GM23338 (cell line): ENCODE data around the gene RNU5B-1. TPM values are rescaled to one million over a fixed set of nuclear protein-coding genes. Genes with fewer than 3 reads are reported as not detected.

Experiments
- ATAC-seq: fragments of 200-7000 bp; cut with Tn5 transposase; 3 replicates; pipeline ENCODE4 v1.9.1; 2020
- DNase-seq: peaks from one replicate; pipeline ENCODE4 v3.0.0-alpha.2; 2015; ENCODE audit warnings: low spot score
- H2AFZ ChIP-seq: fragments of 200-600 bp; sonication (generic); 2 replicates; pipeline ENCODE4 v1.8.0; 2016; ENCODE audit warnings: antibody characterized with exemption, mild to moderate bottlenecking, moderate library complexity
- H3F3A ChIP-seq: fragments of 200-600 bp; sonication (generic); replicated peaks from 2 replicates; pipeline ENCODE4 v1.8.0; 2017; ENCODE audit warnings: antibody characterized with exemption, mixed run types, low read depth
- H3K27ac ChIP-seq: fragments of 200-600 bp; sonication (generic); 2 replicates; pipeline ENCODE4 v1.6.1; 2016; ENCODE audit warnings: low read depth
- H3K27me3 ChIP-seq: fragments of 200-600 bp; sonication (generic); 2 replicates; pipeline ENCODE4 v1.8.0; 2016; ENCODE audit warnings: mild to moderate bottlenecking, mixed run types, moderate library complexity; ENCODE audit not compliant: insufficient read depth
- H3K36me3 ChIP-seq: fragments of 200-600 bp; sonication (generic); 2 replicates; pipeline ENCODE4 v1.8.0; 2016; ENCODE audit warnings: mild to moderate bottlenecking; ENCODE audit not compliant: insufficient read depth
- H3K4me1 ChIP-seq: fragments of 200-600 bp; sonication (generic); 2 replicates; pipeline ENCODE4 v1.8.0; 2016; ENCODE audit warnings: mild to moderate bottlenecking, moderate library complexity; ENCODE audit not compliant: insufficient read depth
- H3K4me2 ChIP-seq: fragments of 200-600 bp; sonication (generic); 2 replicates; pipeline ENCODE4 v1.7.1; 2017; ENCODE audit warnings: mixed run types
- H3K4me3 ChIP-seq: fragments of 200-600 bp; sonication (generic); 2 replicates; pipeline ENCODE4 v1.6.1; 2016; ENCODE audit warnings: mixed run types
- H3K79me2 ChIP-seq: fragments of 200-600 bp; sonication (generic); replicated peaks from 2 replicates; pipeline ENCODE4 v1.8.0; 2017; ENCODE audit warnings: mild to moderate bottlenecking; ENCODE audit not compliant: insufficient read depth
- H3K9me2 ChIP-seq: fragments of 200-600 bp; sonication (generic); 2 replicates; pipeline ENCODE4 v1.8.0; 2017; ENCODE audit not compliant: insufficient read depth
- H4K20me1 ChIP-seq: fragments of 200-600 bp; sonication (generic); replicated peaks from 2 replicates; pipeline ENCODE4 v1.8.0; 2017; ENCODE audit warnings: mild to moderate bottlenecking; ENCODE audit not compliant: insufficient read depth
- H3K27ac Mint-ChIP-seq: 2 replicates; pipeline ENCODE4 v1.8.0; 2020; ENCODE audit warnings: inconsistent platforms, mild to moderate bottlenecking, moderate library complexity, mixed read lengths
- H3K27me3 Mint-ChIP-seq: 3 replicates; pipeline ENCODE4 v1.8.0; 2022; ENCODE audit warnings: low read depth, mild to moderate bottlenecking, moderate library complexity, mixed read lengths, inconsistent platforms; ENCODE audit not compliant: insufficient read depth, poor library complexity
- H3K36me3 Mint-ChIP-seq: 3 replicates; pipeline ENCODE4 v1.8.0; 2021; ENCODE audit warnings: low read depth, mild to moderate bottlenecking, inconsistent platforms, moderate library complexity, mixed read lengths
- H3K4me1 Mint-ChIP-seq: 3 replicates; pipeline ENCODE4 v1.8.0; 2020; ENCODE audit warnings: mild to moderate bottlenecking, inconsistent platforms, mixed read lengths
- H3K4me3 Mint-ChIP-seq: 3 replicates; pipeline ENCODE4 v1.8.0; 2021; ENCODE audit warnings: moderate library complexity, mild to moderate bottlenecking, inconsistent platforms, mixed read lengths
- H3K9me3 Mint-ChIP-seq: 3 replicates; pipeline ENCODE4 v1.8.0; 2020; ENCODE audit warnings: moderate library complexity, mild to moderate bottlenecking, inconsistent platforms, mixed read lengths
- CREB1 ChIP-seq: fragments of 250-450 bp; sonication (Bioruptor Pico); IDR thresholded peaks from 2 replicates; pipeline ENCODE4 v1.5.0; 2020; ENCODE audit warnings: low read depth, mild to moderate bottlenecking, moderate library complexity
- EZH2 ChIP-seq: fragments of 200-600 bp; sonication (generic); IDR thresholded peaks from one replicate; pipeline ENCODE4 v1.8.0; 2017; ENCODE audit warnings: antibody characterized with exemption, mild to moderate bottlenecking, low read depth; ENCODE audit not compliant: unreplicated experiment
- EZH2phosphoT487 ChIP-seq: fragments of 200-600 bp; sonication (generic); IDR thresholded peaks from one replicate; pipeline ENCODE4 v1.8.1; 2018; ENCODE audit warnings: antibody characterized with exemption; ENCODE audit not compliant: unreplicated experiment
- JUNB ChIP-seq: IDR thresholded peaks from one replicate; pipeline ENCODE4 v1.6.1; 2016; ENCODE audit warnings: antibody characterized with exemption; ENCODE audit not compliant: unreplicated experiment
- STAT1 ChIP-seq: IDR thresholded peaks from one replicate; pipeline ENCODE4 v1.6.1; 2016; ENCODE audit warnings: antibody characterized with exemption; ENCODE audit not compliant: unreplicated experiment
- ZNF114 ChIP-seq: fragments of 250-450 bp; sonication (Bioruptor Pico); IDR thresholded peaks from 2 replicates; pipeline ENCODE4 v1.5.0; 2020; ENCODE audit warnings: mild to moderate bottlenecking, moderate library complexity
- ZNF331 ChIP-seq: fragments of 250-450 bp; sonication (Bioruptor Pico); IDR thresholded peaks from 2 replicates; pipeline ENCODE4 v1.5.0; 2020; ENCODE audit warnings: low read depth, mild to moderate bottlenecking, moderate library complexity
- polyA plus RNA-seq: library from polyadenylated mRNA; unstranded; fragments of >200 nt; fragmentation: Nextera tagmentation; extraction: Ambion mirVana; gene quantifications from 2 replicates; pipeline ENCODE4 v1.2.1, GENCODE V29; 2016
- total RNA-seq: library from RNA; depleted of rRNA; stranded (reverse); fragments of >200 nt; shearing (Covaris generic); gene quantifications from 2 replicates; pipeline ENCODE4 v1.2.3, GENCODE V29; 2014
- TF ChIP-seq, protein P1 (sequence below): fragments of 250-450 bp; sonication (Bioruptor Pico); IDR thresholded peaks from 2 replicates; pipeline ENCODE4 v1.5.0; 2020; ENCODE audit warnings: mild to moderate bottlenecking, moderate library complexity

RNU5B-1 gene
- total and polyA plus RNA-seq, 2 experiments from 2014 or later: not detected

DNA sequence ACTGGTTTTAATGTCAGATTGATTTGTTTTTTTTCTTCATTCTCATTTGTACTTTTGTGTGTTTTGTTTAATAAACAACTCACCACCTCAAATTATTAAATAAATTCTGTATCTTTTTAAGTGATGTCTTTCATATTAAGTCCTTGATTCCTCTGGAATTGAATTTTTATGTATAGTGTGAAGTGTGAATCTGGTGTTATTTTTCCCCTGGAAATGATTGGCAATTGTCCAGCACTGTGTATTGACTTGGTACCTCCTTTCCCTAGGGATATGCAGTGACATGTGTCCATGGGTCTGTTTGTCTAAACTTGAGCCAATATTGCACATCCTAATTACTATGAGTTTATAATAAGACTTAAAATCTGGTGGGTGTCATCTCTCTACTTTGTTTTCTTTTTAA is 2.1 kb downstream of the RNU5B-1 start:
- DNase-seq (no peak), ATAC-seq (no peak)
- Mint-ChIP-seq H3K27me3 (peaks cover 32% of the 10 kb centered on the region), H3K36me3 (no peaks in the 10 kb centered on the region), H3K27ac (no peak overlapping the region), H3K4me3 (no peak overlapping the region), H3K9me3 (peaks cover 5% of the 10 kb centered on the region; the same call in 1 of the 3 replicates), H3K4me1 (peaks cover 13% of the 10 kb centered on the region)
- Histone ChIP-seq H3K79me2 (no peaks in the 10 kb centered on the region), H4K20me1 (no peaks in the 10 kb centered on the region), H3K4me1 (0 out of 2 replicates have a peak, but pooled peaks cover 5% of the 10 kb centered on the region), H2AFZ (no peak overlapping the region), H3K4me2 (no peak overlapping the region), H3K27me3 (no peaks in the 10 kb centered on the region), H3K4me3 (no peak overlapping the region), H3K27ac (no peak overlapping the region), H3F3A (no peaks in the 10 kb centered on the region; the same call in 1 of the 2 replicates), H3K36me3 (no peaks in the 10 kb centered on the region), H3K9me2 (no peaks in the 10 kb centered on the region)
- TF ChIP-seq EZH2 (no peak), EZH2phosphoT487 (no peak), ZNF114 (CRISPR knock-in tag) (no peak), CREB1 (no peak), ZNF331 (CRISPR knock-in tag) (no peak), STAT1 (no peak), JUNB (no peak)
- TF ChIP-seq, protein P1, sequence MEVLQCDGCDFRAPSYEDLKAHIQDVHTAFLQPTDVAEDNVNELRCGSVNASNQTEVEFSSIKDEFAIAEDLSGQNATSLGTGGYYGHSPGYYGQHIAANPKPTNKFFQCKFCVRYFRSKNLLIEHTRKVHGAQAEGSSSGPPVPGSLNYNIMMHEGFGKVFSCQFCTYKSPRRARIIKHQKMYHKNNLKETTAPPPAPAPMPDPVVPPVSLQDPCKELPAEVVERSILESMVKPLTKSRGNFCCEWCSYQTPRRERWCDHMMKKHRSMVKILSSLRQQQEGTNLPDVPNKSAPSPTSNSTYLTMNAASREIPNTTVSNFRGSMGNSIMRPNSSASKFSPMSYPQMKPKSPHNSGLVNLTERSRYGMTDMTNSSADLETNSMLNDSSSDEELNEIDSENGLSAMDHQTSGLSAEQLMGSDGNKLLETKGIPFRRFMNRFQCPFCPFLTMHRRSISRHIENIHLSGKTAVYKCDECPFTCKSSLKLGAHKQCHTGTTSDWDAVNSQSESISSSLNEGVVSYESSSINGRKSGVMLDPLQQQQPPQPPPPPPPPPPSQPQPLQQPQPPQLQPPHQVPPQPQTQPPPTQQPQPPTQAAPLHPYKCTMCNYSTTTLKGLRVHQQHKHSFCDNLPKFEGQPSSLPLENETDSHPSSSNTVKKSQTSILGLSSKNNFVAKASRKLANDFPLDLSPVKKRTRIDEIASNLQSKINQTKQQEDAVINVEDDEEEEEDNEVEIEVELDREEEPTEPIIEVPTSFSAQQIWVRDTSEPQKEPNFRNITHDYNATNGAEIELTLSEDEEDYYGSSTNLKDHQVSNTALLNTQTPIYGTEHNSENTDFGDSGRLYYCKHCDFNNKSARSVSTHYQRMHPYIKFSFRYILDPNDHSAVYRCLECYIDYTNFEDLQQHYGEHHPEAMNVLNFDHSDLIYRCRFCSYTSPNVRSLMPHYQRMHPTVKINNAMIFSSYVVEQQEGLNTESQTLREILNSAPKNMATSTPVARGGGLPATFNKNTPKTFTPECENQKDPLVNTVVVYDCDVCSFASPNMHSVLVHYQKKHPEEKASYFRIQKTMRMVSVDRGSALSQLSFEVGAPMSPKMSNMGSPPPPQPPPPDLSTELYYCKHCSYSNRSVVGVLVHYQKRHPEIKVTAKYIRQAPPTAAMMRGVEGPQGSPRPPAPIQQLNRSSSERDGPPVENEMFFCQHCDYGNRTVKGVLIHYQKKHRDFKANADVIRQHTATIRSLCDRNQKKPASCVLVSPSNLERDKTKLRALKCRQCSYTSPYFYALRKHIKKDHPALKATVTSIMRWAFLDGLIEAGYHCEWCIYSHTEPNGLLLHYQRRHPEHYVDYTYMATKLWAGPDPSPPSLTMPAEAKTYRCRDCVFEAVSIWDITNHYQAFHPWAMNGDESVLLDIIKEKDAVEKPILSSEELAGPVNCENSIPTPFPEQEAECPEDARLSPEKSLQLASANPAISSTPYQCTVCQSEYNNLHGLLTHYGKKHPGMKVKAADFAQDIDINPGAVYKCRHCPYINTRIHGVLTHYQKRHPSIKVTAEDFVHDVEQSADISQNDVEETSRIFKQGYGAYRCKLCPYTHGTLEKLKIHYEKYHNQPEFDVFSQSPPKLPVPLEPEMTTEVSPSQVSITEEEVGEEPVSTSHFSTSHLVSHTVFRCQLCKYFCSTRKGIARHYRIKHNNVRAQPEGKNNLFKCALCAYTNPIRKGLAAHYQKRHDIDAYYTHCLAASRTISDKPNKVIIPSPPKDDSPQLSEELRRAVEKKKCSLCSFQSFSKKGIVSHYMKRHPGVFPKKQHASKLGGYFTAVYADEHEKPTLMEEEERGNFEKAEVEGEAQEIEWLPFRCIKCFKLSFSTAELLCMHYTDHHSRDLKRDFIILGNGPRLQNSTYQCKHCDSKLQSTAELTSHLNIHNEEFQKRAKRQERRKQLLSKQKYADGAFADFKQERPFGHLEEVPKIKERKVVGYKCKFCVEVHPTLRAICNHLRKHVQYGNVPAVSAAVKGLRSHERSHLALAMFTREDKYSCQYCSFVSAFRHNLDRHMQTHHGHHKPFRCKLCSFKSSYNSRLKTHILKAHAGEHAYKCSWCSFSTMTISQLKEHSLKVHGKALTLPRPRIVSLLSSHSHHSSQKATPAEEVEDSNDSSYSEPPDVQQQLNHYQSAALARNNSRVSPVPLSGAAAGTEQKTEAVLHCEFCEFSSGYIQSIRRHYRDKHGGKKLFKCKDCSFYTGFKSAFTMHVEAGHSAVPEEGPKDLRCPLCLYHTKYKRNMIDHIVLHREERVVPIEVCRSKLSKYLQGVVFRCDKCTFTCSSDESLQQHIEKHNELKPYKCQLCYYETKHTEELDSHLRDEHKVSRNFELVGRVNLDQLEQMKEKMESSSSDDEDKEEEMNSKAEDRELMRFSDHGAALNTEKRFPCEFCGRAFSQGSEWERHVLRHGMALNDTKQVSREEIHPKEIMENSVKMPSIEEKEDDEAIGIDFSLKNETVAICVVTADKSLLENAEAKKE: no peak
